Neural progenitor cell (in vitro differentiated cells): Measurements from ENCODE around the gene HTT. TPM values are rescaled to one million over a fixed set of nuclear protein-coding genes. Genes with fewer than 3 reads are reported as not detected.

Experiments
- DNase-seq: peaks from one replicate; pipeline ENCODE4 v3.0.0-alpha.2; 2016; ENCODE audit warnings: low spot score
- H2AFZ ChIP-seq: fragments of 200-600 bp; sonication (generic); replicated peaks from 2 replicates; pipeline ENCODE4 v1.6.1; 2016; ENCODE audit warnings: antibody characterized with exemption
- H3F3A ChIP-seq: fragments of 200-600 bp; sonication (generic); 2 replicates; pipeline ENCODE4 v1.6.1; 2016; ENCODE audit warnings: antibody characterized with exemption, low read depth
- H3K27ac ChIP-seq: fragments of 200-600 bp; sonication (generic); 2 replicates; pipeline ENCODE4 v1.5.1; 2016; ENCODE audit warnings: mild to moderate bottlenecking
- H3K27me3 ChIP-seq: fragments of 200-600 bp; sonication (generic); 2 replicates; pipeline ENCODE4 v1.6.1; 2016; ENCODE audit warnings: mild to moderate bottlenecking, moderate library complexity
- H3K36me3 ChIP-seq: fragments of 200-600 bp; sonication (generic); 2 replicates; pipeline ENCODE4 v1.5.1; 2016
- H3K4me1 ChIP-seq: fragments of 200-600 bp; sonication (generic); 2 replicates; pipeline ENCODE4 v1.6.1; 2016; ENCODE audit warnings: mixed run types
- H3K4me2 ChIP-seq: fragments of 200-600 bp; sonication (generic); 2 replicates; pipeline ENCODE4 v1.6.1; 2016
- H3K4me3 ChIP-seq: fragments of 200-600 bp; sonication (generic); 2 replicates; pipeline ENCODE4 v1.5.1; 2016
- H3K79me2 ChIP-seq: fragments of 200-600 bp; sonication (generic); 2 replicates; pipeline ENCODE4 v1.6.1; 2016; ENCODE audit warnings: low read depth
- H3K9ac ChIP-seq: fragments of 200-600 bp; sonication (generic); 2 replicates; pipeline ENCODE4 v1.6.1; 2016
- H3K9me3 ChIP-seq: fragments of 200-600 bp; sonication (generic); 2 replicates; pipeline ENCODE4 v1.5.1; 2016; ENCODE audit warnings: low read depth
- H4K20me1 ChIP-seq: fragments of 200-600 bp; sonication (generic); 2 replicates; pipeline ENCODE4 v1.6.1; 2016; ENCODE audit warnings: low read depth
- H3K27ac Mint-ChIP-seq: 3 replicates; pipeline ENCODE4 v1.8.0; 2021; ENCODE audit warnings: mixed read lengths
- H3K27me3 Mint-ChIP-seq: 2 replicates; pipeline ENCODE4 v1.8.0; 2022; ENCODE audit warnings: low read depth, mild to moderate bottlenecking, inconsistent platforms, moderate library complexity, mixed read lengths; ENCODE audit not compliant: insufficient read depth
- H3K36me3 Mint-ChIP-seq: 3 replicates; pipeline ENCODE4 v1.8.0; 2021; ENCODE audit warnings: mixed read lengths
- H3K4me1 Mint-ChIP-seq: 3 replicates; pipeline ENCODE4 v1.8.0; 2021; ENCODE audit warnings: mixed read lengths
- H3K4me3 Mint-ChIP-seq: 3 replicates; pipeline ENCODE4 v1.8.0; 2021; ENCODE audit warnings: mild to moderate bottlenecking, moderate library complexity, mixed read lengths
- H3K9me3 Mint-ChIP-seq: 3 replicates; pipeline ENCODE4 v1.8.0; 2020; ENCODE audit warnings: mixed read lengths
- CTCF ChIP-seq: fragments of 200-600 bp; sonication (generic); IDR thresholded peaks from 2 replicates; pipeline ENCODE4 v1.5.1; 2017; ENCODE audit warnings: antibody characterized with exemption, mild to moderate bottlenecking
- EZH2 ChIP-seq: fragments of 200-600 bp; sonication (generic); IDR thresholded peaks from 2 replicates; pipeline ENCODE4 v1.6.1; 2017; ENCODE audit warnings: antibody characterized with exemption, mild to moderate bottlenecking, moderate library complexity
- EZH2phosphoT487 ChIP-seq: fragments of 200-600 bp; sonication (generic); IDR thresholded peaks from 2 replicates; pipeline ENCODE4 v1.6.1; 2017; ENCODE audit warnings: antibody characterized with exemption
- total RNA-seq: library from RNA; depleted of rRNA; stranded (reverse); fragments of >200 nt; gene quantifications from 2 replicates; pipeline ENCODE4 v1.2.3, GENCODE V29; 2015; ENCODE audit warnings: low replicate concordance

HTT gene
- total RNA-seq, 1 donor from 2014 or later, result 38.9 TPM

DNA sequence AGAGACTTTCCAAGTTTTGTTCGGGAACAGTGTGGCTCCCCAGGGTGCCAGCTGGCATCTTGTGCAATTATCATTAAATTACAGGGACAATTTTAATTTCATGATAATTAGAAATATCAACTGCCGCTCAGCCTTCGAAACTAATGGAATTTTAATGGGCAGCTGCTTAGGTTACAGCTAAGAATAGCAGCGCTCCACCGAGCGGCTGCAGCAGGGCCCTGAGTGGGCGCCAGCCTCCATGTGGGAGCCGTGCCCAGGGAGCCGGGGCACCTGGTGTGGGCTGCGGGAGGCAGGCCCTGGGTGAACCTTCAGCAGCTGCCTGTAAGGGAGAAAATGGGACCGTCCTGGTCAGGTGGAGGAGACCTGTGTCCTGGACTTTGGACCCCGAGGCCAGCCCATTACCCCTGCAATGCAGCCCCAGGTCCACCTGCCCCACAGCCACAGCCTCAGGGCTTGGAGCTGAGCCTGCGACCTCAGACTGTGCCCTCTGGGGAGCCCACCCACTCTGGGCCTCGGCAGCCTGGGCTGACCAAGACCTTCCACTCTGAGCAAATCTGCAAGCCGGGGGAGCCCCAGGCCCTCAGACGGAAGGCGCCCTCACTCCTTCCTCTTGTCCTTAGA lies 195.6 kb downstream of the HTT start:
- no peak overlapping the region for H3K4me3 ChIP-seq
- H4K20me1 ChIP-seq, result no peaks in the 10 kb centered on the region
- no peak overlapping the region for H2AFZ ChIP-seq
- no peaks in the 10 kb centered on the region for H3K27me3 ChIP-seq
- no peaks in the 10 kb centered on the region for H3K36me3 ChIP-seq
- no peaks in the 10 kb centered on the region for H3K9me3 ChIP-seq
- no peaks in the 10 kb centered on the region for H3K36me3 Mint-ChIP-seq
- H3K27ac ChIP-seq, result no peak overlapping the region
- no peak overlapping the region for H3K4me3 Mint-ChIP-seq
- no peak overlapping the region for H3K27ac Mint-ChIP-seq
- no peak for TF ChIP-seq CTCF
- no peak for TF ChIP-seq EZH2phosphoT487
- no peak for TF ChIP-seq EZH2
- no peaks in the 10 kb centered on the region for H3K9me3 Mint-ChIP-seq
- H3K4me1 ChIP-seq, result peaks cover 13% of the 10 kb centered on the region
- peaks cover 5% of the 10 kb centered on the region for H3K4me1 Mint-ChIP-seq
- H3K9ac ChIP-seq, result no peak overlapping the region
- no peaks in the 10 kb centered on the region for H3F3A ChIP-seq
- peak; percentile 5 for DNase-seq
- no peaks in the 10 kb centered on the region for H3K79me2 ChIP-seq
- H3K27me3 Mint-ChIP-seq, result peaks cover 2% of the 10 kb centered on the region
- H3K4me2 ChIP-seq, result no peak overlapping the region

DNA sequence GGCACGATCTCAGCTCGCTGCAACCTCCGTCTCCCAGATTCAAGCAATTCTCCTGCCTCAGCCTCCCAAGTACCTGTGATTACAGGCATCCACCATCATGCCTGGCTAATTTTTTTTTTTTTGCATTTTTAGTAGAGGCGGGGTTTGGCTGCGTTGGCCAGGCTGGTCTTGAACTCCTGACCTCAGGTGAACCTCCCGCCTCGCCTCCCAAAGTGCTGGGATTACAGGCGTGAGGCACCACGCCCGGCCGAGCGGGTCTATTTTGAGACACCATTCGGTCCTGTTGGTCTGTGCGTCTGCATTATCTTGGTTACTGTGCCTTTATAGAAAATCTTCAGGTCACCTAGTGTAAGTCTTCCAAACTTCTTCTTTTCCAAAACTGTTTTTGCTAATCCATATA lies 196.7 kb downstream of the HTT start:
- H3K36me3 ChIP-seq, result no peaks in the 10 kb centered on the region
- H3K4me3 ChIP-seq, result no peak overlapping the region
- no peaks in the 10 kb centered on the region for H3K36me3 Mint-ChIP-seq
- no peaks in the 10 kb centered on the region for H4K20me1 ChIP-seq
- H3K4me3 Mint-ChIP-seq, result no peak overlapping the region
- no peaks in the 10 kb centered on the region for H3K27me3 ChIP-seq
- H3F3A ChIP-seq, result no peaks in the 10 kb centered on the region
- no peak overlapping the region for H3K9ac ChIP-seq
- no peak overlapping the region for H3K27ac Mint-ChIP-seq
- H3K4me2 ChIP-seq, result no peak overlapping the region
- H2AFZ ChIP-seq, result no peak overlapping the region
- H3K4me1 Mint-ChIP-seq, result peaks cover 5% of the 10 kb centered on the region
- no peaks in the 10 kb centered on the region for H3K9me3 Mint-ChIP-seq
- H3K79me2 ChIP-seq, result no peaks in the 10 kb centered on the region
- no peak overlapping the region for H3K27ac ChIP-seq
- H3K27me3 Mint-ChIP-seq, result peaks cover 2% of the 10 kb centered on the region
- DNase-seq, result no peak
- TF ChIP-seq EZH2phosphoT487 (no peak), EZH2 (no peak), CTCF (no peak)
- peaks cover 13% of the 10 kb centered on the region for H3K4me1 ChIP-seq
- no peaks in the 10 kb centered on the region for H3K9me3 ChIP-seq

DNA sequence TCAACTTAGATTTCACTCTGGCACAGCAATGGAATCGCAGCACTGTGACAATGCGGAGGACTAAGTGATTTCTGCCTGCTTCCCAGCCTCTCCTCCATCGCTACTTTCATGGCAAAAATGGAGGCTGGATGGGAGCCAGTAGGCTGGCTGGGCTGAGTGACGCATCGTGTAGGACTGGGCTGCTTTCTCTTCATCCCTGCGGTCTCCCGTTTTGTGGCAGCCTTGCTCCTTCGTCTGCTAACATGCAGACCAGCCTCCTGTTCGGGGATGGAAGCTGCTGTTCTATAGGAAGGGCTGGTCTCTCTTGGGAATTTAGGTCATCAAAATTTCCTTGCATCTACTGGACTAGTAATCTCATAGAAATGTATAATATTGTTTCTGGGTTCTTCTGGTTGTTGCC lies 202.5 kb downstream of the HTT start:
- Mint-ChIP-seq H3K4me1 (no peaks in the 10 kb centered on the region), H3K27ac (no peak overlapping the region), H3K9me3 (peaks cover 11% of the 10 kb centered on the region), H3K27me3 (no peaks in the 10 kb centered on the region), H3K36me3 (no peaks in the 10 kb centered on the region), H3K4me3 (no peak overlapping the region)
- no peak for DNase-seq
- Histone ChIP-seq H3K4me1 (no peaks in the 10 kb centered on the region), H4K20me1 (no peaks in the 10 kb centered on the region), H3K79me2 (no peaks in the 10 kb centered on the region), H2AFZ (peak overlapping the region; percentile 4), H3K9ac (no peak overlapping the region), H3K36me3 (no peaks in the 10 kb centered on the region), H3K4me3 (no peak overlapping the region), H3K27me3 (no peaks in the 10 kb centered on the region), H3K4me2 (no peak overlapping the region), H3K27ac (no peak overlapping the region), H3K9me3 (no peaks in the 10 kb centered on the region), H3F3A (no peaks in the 10 kb centered on the region)
- TF ChIP-seq EZH2phosphoT487, result no peak
- TF ChIP-seq EZH2, result no peak
- TF ChIP-seq CTCF, result no peak
